T-helper 2 cell treated with Interferon-gamma antibody and Interleukin-4, amounts not matched to agents 5 μg/mL and 100 μg/mL, for 36 hours (primary cell): Measurements from ENCODE around the gene HEATR9.

ENCODE experiments used
- DNase-seq: peaks from one replicate; pipeline ENCODE4 v3.0.0; 2021; ENCODE audit warnings: low spot score
- H3K27ac Mint-ChIP-seq: one replicate; pipeline ENCODE4 v1.8.0; 2021; ENCODE audit warnings: mild to moderate bottlenecking, mixed read lengths
- H3K27me3 Mint-ChIP-seq: one replicate; pipeline ENCODE4 v1.8.0; 2021; ENCODE audit warnings: low read depth, mixed read lengths
- H3K36me3 Mint-ChIP-seq: one replicate; pipeline ENCODE4 v1.8.0; 2021; ENCODE audit warnings: low read depth, mixed read lengths
- H3K4me1 Mint-ChIP-seq: one replicate; pipeline ENCODE4 v1.8.0; 2021; ENCODE audit warnings: low read depth, mixed read lengths
- H3K4me3 Mint-ChIP-seq: one replicate; pipeline ENCODE4 v1.8.0; 2022; ENCODE audit warnings: mild to moderate bottlenecking, moderate library complexity, mixed read lengths
- H3K9me3 Mint-ChIP-seq: one replicate; pipeline ENCODE4 v1.8.0; 2021; ENCODE audit warnings: mixed read lengths

The HEATR9 gene, protein sequence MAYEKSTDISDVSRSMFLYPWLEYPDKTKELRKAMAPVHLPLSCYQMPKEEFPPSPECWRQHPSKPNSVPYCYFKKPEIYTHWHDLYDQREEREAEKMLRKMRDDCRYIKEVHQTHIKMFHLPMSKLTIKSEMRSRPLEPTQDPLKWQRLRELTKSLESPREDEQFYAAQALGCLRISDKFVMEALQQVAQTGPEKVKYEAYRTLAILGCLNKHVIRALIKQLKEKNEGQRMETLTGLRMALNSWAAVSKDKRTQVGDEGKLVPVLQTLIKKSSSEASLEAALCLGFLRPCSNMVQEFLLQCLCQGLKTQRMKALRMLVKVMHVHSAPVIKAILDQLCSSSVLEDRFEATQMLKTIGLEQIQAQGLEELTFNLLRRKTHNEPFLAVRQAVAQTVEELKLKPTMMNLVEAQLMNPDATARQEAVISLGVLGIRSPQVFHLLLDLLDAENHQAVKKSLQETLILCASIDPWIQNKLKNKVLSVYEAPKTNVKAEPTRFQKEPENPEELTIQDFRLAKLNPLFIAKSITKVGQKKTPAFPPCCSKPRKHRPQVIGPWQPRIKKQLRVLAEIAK

DNA sequence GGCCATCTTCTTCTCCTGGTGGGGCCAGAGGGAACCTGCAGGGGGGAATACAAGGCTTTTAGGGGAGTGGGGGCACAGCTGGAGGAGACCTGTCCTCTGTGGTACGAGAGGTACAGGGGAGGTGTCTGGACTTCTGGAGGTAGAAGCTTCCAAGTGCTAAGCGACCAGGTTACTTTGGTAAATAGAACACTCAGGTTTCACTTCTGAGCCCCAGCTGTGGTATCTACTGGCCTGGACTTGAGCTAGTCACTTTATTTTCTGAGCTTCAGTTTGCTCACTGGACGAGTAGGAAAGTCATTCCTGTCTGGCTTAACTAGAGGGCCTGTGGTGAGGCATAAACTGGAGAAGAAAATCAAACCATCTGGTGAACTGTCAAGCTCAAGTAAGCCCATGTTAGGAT lies at the start of gene HEATR9:
Gene HEATR9, minus strand, starts transcription at position 155 of the 400 bp plus-strand sequence. Its CDS starts 149 bp downstream, at position 6.
- H3K27ac Mint-ChIP-seq = peak within 1 kb of the TSS; percentile 6
- H3K9me3 Mint-ChIP-seq = no peaks in the 10 kb centered on the region
- no peak for DNase-seq
- peaks cover 24% of the 10 kb centered on the region for H3K4me1 Mint-ChIP-seq
- H3K36me3 Mint-ChIP-seq = peaks cover 8% of the 10 kb centered on the region
- H3K4me3 Mint-ChIP-seq = no peak within 1 kb of the TSS
- no peaks in the 10 kb centered on the region for H3K27me3 Mint-ChIP-seq

DNA sequence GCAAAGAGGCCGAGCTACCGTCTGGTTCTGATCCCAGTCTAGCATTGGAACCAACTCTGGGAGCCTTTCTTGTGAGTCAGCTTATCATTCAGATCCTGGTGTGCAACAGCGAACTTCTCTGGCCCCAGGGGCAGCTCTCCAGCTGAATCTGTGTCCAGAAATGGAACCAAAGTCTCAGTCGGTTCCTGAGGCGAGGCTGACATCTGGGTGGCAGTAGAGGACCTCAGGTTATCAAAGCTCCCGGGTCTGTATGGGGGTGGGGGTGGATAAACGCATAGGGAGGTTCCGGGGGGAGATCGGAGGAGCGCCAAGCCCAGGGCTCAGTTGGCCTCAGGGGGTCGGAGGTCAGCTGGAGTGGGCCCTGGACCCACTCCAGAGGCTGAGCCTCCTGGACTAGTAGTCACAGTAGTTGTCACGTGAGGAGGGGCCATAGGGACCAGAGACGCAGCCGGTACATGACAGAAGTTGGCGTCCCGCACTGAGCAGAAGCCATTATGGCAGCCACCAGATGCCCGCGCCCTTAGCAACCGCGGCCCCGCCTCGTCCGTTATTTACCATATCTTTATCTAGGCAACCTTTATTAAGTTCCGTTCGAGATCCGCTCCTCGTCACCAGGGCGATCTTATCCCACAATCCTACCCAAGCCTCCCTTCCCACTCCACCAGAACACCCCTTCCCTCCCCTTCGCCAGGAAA lies 49.0 kb upstream of the HEATR9 start:
- no peak overlapping the region for H3K27ac Mint-ChIP-seq
- H3K4me3 Mint-ChIP-seq = no peak overlapping the region
- no peaks in the 10 kb centered on the region for H3K27me3 Mint-ChIP-seq
- no peak for DNase-seq
- peaks cover 46% of the 10 kb centered on the region for H3K36me3 Mint-ChIP-seq
- no peaks in the 10 kb centered on the region for H3K9me3 Mint-ChIP-seq
- peaks cover 35% of the 10 kb centered on the region for H3K4me1 Mint-ChIP-seq

DNA sequence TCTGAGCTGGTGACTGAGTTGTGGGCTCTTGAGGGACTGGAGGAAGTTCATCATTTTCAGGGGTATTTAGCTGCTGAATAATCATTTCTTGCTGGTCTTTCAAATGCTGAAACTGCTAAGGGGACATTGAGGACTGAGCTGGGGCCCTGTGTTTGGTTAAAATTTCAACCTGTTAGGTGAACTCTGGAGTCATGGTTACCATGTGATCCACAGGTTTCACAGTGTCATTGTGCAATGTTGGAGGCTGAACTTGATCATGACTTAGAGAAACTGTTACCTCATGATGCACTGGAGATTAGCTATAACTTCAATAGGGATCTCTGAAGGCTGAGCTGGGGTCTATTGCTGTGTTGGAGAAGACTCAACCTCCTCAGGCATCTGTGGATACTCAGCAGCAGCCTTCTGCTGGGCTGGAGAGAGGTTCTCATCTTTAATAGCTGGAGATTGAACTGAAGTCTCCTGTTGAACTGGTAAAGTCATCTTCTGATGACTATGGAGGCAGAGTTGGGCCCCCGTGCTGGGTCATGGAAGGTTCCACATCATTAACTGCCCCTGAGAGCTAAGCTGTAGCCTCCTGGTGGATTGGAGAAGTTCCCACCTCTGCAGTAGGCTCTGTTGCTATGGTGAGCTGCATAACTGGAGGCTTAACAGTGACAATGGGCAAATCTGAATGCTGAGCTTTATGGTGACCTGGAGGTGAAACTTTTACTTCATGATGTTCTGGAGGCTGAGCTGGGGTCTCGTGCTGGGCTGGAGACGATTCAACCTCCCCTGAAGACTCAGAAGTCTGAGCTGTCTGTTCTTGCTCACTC lies 46.7 kb upstream of the HEATR9 start:
- Mint-ChIP-seq H3K27ac (no peak overlapping the region), H3K4me3 (no peak overlapping the region), H3K9me3 (no peaks in the 10 kb centered on the region), H3K36me3 (peaks cover 31% of the 10 kb centered on the region), H3K4me1 (peaks cover 22% of the 10 kb centered on the region), H3K27me3 (no peaks in the 10 kb centered on the region)
- DNase-seq = no peak

DNA sequence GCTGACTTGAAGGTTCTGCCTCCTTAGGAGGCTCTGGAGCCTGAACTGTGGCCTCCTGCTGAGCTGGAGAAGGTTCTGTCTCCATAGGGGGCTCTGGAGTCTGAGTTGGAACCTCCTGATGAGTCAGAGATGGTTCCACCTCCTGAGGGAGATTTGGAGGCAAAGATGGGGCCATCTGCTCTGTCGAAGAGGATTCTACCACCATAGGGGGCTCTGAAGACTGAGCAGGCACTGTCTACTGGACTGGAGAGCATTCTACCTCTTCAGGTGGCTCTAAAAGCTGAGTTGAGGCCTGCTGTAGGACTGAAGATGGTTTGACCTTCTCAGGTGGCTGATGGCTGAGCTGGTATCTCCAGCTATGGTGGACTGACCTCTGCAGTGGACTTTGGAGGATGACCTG lies 45.7 kb upstream of the HEATR9 start:
- H3K27me3 Mint-ChIP-seq = no peaks in the 10 kb centered on the region
- DNase-seq = no peak
- peaks cover 12% of the 10 kb centered on the region for H3K4me1 Mint-ChIP-seq
- no peak overlapping the region for H3K27ac Mint-ChIP-seq
- H3K36me3 Mint-ChIP-seq = peaks cover 22% of the 10 kb centered on the region
- H3K9me3 Mint-ChIP-seq = no peaks in the 10 kb centered on the region
- no peak overlapping the region for H3K4me3 Mint-ChIP-seq

DNA sequence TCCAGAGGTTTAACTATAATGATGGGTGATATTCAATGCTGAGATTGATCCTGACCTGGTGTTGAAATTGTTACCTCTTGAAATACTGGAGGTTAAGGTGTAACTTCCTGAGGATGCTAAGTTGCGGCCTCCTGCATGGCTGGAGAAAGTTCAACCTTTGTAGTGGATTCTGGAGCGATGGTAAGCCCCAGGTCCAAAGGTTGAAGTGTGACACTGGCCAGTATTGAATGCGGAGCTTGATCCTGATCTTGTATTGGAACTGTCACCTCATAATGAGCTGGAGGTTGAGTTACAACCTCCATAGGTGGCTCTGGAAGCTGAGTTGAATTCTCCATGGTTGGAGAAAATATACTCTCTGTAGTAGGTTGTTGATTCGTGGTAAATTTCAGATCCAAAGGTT lies 44.9 kb upstream of the HEATR9 start:
- Mint-ChIP-seq H3K27ac (no peak overlapping the region), H3K4me1 (peaks cover 8% of the 10 kb centered on the region), H3K4me3 (no peak overlapping the region), H3K9me3 (no peaks in the 10 kb centered on the region), H3K36me3 (peaks cover 19% of the 10 kb centered on the region), H3K27me3 (no peaks in the 10 kb centered on the region)
- no peak for DNase-seq

DNA sequence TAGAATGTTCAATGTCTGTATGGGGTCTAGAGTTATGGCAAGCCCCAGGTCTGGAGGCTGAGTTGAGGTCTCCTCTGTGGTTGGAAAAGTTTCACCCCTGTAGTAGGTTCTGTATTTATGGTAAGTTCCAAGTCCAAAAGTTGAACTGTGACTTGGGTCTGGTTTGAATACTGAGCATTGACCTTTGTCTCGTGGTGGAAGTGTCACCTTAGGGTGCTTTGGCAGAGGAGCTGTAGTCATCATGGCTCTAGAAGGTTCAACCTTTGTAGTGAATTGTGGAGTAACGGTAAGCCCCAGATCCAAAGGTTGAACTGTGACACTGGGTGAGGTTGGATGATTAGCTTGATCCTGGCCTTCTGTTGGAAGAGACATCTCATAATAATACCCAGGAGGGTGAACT lies 44.3 kb upstream of the HEATR9 start:
- Mint-ChIP-seq H3K4me1 (peaks cover 4% of the 10 kb centered on the region), H3K27me3 (no peaks in the 10 kb centered on the region), H3K36me3 (peaks cover 13% of the 10 kb centered on the region), H3K4me3 (no peak overlapping the region), H3K27ac (no peak overlapping the region), H3K9me3 (no peaks in the 10 kb centered on the region)
- DNase-seq = no peak

DNA sequence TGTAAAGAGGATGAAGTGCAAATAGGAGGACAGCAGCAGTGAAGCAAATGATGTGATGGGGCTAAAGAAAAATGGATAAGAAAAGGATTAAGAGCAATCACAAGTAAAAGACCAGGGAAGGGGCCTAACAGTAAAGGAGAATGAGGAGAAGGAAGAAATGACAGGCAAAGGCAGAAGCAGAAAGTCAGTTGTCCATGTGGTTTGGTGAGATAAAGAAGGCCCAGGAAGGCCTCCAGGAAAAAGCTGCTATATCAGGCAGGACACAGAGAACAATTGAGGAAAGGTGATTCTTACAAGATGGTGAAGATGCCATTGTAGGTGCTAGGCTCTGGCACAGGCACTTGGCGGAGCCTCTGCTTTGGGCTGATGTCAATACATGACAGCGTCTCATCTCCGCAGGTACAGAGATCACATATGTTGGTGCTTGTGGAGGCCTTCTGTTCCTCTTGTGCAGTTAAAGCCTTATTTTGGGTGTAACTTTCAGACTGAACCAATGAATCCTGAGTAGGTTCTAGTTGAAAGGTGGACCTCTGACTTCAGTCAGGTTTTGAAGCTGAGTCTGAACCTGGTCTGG lies 43.7 kb upstream of the HEATR9 start:
- no peaks in the 10 kb centered on the region for H3K9me3 Mint-ChIP-seq
- H3K4me1 Mint-ChIP-seq = peaks cover 4% of the 10 kb centered on the region
- H3K36me3 Mint-ChIP-seq = peaks cover 9% of the 10 kb centered on the region
- no peak for DNase-seq
- no peak overlapping the region for H3K27ac Mint-ChIP-seq
- H3K4me3 Mint-ChIP-seq = no peak overlapping the region
- no peaks in the 10 kb centered on the region for H3K27me3 Mint-ChIP-seq

DNA sequence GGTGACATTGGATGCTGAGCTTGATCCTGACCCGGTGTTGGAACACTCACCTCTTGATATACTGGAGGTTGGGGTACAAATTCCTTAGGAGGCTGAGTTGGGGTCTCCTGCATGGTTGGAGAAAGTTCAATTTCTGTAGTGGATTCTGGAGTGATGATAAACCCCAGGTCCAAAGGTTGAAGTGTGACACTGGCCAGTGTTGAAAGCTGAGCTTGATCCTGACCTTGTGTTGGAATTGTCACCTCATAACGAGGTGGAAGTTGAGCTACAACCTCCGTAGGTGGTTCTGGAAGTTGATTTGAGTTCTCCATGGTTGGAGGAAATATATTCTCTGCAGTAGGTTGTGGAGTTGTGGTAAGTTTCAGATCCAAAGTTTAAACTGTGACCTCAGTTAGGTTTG lies 40.7 kb upstream of the HEATR9 start:
- Mint-ChIP-seq H3K4me1 (no peaks in the 10 kb centered on the region), H3K27ac (no peak overlapping the region), H3K4me3 (no peak overlapping the region), H3K36me3 (peaks cover 2% of the 10 kb centered on the region), H3K27me3 (no peaks in the 10 kb centered on the region), H3K9me3 (no peaks in the 10 kb centered on the region)
- no peak for DNase-seq

DNA sequence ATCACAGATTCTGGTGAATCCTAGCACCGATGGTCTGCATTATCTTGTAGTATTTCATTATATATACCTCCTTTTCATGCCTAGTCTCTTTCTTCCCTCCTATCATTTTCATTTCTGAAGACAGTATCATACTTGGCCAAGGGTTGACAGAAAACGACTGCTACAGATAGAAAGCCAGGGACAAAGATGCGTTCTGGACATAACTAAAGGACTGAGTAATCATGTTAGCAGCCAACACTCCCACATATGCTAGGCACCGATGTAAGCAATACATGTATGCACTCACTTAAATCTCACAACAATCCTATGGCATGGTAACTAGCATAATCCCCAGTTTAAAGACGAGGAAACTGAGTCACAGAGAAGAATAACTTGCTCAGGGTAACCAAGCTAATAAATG lies 39.0 kb upstream of the HEATR9 start:
- H3K4me1 Mint-ChIP-seq = no peaks in the 10 kb centered on the region
- no peaks in the 10 kb centered on the region for H3K27me3 Mint-ChIP-seq
- no peaks in the 10 kb centered on the region for H3K36me3 Mint-ChIP-seq
- no peak for DNase-seq
- no peak overlapping the region for H3K4me3 Mint-ChIP-seq
- no peak overlapping the region for H3K27ac Mint-ChIP-seq
- H3K9me3 Mint-ChIP-seq = no peaks in the 10 kb centered on the region

DNA sequence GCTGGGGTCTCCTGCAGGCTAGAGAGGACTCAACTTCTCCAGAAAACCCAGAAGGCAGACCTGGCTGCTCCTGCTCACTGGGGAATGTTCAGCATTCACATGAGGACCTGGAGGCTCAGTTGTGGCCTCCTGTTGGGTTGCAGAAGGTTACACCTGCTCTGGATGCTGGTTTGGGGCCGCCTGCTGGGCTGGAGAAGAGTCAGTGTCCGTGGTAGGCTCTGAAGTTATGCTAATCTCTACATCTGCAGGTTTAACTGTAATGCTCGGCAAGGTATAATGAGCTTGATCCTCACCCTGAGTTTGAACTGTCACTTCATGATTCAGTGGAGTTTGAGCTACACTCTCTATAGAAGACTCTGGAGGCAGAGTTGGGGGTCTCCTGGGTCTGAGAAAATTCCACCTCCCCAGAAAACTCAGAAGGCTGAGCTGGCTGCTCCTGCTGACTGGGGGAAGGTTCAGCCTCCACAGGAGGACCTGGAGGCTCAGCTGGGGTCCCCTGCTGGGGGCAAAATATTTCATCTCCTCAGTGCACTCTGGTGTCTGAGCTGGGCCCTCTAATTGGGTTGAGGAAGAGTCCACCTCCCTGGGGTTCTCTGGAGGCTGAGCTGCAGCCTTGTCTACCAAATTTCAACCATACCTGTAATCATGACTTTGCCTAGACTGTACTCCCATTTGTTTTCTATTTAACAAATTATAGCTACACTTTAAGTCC lies 38.4 kb upstream of the HEATR9 start:
- Mint-ChIP-seq H3K27ac (no peak overlapping the region), H3K9me3 (no peaks in the 10 kb centered on the region), H3K36me3 (no peaks in the 10 kb centered on the region), H3K4me1 (no peaks in the 10 kb centered on the region), H3K4me3 (no peak overlapping the region), H3K27me3 (no peaks in the 10 kb centered on the region)
- no peak for DNase-seq

DNA sequence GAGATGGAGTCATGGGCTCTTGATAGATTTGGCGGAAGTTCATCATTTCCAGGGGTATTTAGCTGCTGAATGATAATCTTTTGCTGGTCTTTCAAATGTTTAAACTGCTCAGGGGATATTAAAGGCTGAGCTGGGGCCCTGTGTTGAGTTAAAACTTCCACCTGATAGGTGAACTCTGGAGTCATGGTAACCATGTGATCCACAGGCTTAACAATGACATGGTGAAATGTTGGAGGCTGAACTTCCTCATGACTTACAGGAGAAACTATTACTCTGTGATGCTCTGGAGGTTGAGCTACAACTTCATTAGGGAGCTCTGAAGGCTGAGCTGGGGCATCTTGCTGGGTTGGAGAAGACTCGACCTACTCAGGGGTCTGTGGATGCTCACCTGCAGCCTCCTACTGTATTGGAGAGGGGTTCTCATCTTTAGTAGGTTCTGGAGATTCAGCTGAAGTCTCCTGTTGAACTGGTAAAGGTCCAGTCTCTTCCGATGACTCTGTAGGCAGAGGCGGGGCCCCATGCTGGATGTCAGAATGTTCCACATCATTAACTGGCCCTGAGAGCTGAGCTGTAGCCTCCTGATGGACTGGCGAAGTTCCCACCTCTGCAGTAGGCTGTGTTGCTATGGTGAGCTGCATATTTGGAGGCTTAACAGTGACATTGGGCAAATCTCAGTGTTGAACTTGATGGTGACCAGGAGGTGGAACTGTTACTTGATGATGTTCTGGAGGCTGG lies 37.7 kb upstream of the HEATR9 start:
- DNase-seq = no peak
- H3K4me1 Mint-ChIP-seq = peaks cover under 1% of the 10 kb centered on the region
- H3K4me3 Mint-ChIP-seq = no peak overlapping the region
- no peaks in the 10 kb centered on the region for H3K9me3 Mint-ChIP-seq
- H3K36me3 Mint-ChIP-seq = no peaks in the 10 kb centered on the region
- no peak overlapping the region for H3K27ac Mint-ChIP-seq
- H3K27me3 Mint-ChIP-seq = no peaks in the 10 kb centered on the region

DNA sequence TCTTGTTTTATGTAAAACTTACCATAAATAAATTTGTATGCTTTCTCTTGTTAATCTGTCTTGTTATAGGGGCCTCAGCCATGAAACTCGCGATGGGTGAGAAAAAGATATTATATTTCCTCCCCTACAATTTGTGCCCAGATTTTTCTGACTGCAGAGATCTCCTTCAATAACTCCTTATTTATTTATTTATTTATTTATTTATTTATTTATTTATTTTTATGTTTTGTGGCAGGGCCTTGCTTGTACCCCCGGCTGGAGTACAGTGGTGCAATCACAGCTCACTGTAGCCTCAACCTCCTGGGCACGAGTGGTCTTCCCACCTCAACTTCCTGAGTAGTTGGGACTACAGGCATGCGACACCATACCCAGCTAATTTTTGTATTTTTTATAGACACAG lies 34.8 kb upstream of the HEATR9 start:
- Mint-ChIP-seq H3K36me3 (no peaks in the 10 kb centered on the region), H3K27ac (no peak overlapping the region), H3K27me3 (no peaks in the 10 kb centered on the region), H3K4me1 (peaks cover 23% of the 10 kb centered on the region), H3K9me3 (no peaks in the 10 kb centered on the region), H3K4me3 (no peak overlapping the region)
- DNase-seq = no peak
